Activated effector memory CD4-positive, alpha-beta T cell treated with anti-CD3 and anti-CD28 coated beads, Interleukin-2, amount 50 U/mL, for 16 hours (primary cell): ENCODE measurements around the gene RIN3.

Experiments
- DNase-seq: peaks from one replicate; pipeline ENCODE4 v3.0.0-alpha.2; 2020

The RIN3 gene

DNA sequence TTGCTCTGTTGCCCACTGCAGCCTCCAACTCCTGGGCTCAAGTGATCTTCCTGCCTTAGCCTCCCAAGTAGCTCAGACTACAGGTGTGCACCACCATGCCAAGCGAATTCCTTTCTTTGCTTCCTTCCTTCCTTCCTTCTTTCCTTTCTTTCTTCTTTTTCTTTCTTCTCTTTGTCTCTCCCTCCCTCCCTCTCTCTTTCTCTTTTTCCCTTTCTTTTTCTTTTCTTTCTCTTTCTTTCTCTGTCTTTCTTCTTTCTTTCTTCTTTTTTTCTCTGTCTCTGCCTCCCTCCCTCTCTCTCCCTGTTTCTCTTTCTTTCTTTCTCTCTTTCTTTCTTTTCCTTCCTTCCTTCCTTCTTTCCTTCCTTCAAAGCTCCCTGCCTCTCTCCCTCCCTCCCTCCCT lies 182.0 kb downstream of the RIN3 start:
- no peak for DNase-seq

DNA sequence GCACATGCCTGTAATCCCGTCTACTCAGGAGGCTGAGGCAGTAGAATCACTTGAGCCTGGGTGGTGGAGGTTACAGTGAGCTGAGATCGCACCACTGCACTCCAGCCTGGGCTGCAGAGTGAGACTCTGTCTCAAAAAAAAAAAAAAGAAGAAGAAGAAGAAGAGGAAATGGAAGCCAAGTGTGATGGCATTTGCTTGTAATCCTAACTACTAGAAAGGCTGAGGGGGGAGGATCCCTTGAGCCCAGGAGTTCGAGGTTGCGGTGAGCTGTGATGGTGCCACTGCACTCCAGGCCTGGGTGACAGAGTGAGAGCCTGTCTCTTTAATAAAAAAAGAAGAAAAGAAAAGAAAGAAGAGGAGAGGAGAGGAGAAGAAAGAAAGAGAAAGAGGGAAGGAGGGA lies 182.8 kb downstream of the RIN3 start:
- DNase-seq: peak; percentile 13

DNA sequence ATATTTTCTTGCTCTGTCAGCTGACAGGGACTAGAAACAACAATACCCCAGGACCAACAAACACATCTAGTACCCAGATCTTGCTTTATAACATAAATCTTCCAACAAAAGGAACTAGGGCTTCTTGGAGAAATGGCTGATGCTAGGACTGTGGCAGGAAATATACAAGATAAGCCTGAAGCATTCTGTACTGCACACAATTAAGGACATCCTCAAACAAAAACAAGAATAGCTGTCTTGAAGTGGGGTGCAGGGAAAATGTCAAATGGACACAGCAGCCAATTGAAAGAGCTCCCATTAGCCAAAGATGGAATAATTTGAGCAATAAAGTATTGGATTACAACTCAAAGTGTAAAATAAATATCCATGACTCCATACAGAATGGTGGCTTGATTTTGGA lies 184.8 kb downstream of the RIN3 start:
- DNase-seq: no peak

DNA sequence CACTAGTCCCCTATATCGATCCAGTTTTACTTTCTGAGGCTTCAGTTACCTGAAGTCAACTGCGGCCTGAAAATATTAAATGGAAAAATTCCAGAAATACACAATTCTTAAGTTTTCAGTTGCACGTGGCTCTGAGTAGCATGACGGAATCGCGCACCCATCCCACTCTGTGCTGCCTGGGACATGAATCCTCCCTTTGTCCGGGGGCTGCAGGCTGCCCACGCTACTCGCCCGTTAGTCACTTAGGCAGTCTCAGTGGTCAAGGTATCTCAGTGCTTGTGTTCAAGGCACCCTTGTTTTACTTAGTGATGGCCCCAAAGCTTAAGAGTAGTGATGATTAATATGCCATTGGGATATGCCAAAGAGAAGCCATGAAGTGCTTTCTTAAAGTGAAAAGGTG lies 188.2 kb downstream of the RIN3 start:
- no peak for DNase-seq

DNA sequence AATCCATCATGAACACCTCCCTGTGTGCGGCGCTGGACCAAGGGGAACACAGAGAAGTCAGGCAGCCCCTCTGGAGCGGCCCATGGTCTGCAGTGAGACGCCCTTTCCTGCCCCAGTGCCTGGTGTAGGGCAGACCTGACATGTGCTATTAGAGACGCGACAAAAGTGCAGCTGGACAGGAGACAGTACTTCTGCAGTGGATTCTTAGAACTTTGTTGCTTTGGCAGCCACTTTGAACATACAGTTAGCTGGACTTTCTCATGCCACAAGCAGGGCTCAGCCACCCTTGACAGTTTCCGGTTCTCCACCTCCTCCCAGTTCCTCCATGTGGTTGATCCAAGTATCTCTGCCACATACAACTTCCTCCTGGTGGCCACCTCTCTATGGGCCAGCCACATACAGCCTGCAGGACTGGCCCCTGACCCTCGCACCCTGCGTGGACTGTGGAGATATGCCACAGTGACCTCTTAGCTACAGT lies 188.9 kb downstream of the RIN3 start:
- DNase-seq: no peak

DNA sequence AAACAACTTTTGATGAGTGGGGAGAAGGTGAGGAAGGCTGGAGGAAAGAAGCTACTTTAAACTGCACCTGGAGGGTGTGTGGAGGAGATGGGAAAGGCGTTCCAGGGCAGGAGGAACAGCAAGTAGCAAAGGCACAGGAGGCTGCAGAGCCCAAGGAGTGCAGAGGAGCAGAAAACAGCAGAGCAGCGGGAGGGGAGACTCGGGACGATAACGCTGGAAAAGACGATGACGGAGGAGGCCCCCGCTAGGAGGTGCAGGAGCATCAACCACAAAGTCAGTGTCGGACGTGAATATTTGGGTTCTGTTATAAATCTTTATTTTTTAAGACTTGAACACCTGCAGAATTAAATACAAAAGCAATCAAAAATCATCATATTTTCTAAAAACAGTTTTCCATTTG lies 189.9 kb downstream of the RIN3 start:
- DNase-seq: no peak

DNA sequence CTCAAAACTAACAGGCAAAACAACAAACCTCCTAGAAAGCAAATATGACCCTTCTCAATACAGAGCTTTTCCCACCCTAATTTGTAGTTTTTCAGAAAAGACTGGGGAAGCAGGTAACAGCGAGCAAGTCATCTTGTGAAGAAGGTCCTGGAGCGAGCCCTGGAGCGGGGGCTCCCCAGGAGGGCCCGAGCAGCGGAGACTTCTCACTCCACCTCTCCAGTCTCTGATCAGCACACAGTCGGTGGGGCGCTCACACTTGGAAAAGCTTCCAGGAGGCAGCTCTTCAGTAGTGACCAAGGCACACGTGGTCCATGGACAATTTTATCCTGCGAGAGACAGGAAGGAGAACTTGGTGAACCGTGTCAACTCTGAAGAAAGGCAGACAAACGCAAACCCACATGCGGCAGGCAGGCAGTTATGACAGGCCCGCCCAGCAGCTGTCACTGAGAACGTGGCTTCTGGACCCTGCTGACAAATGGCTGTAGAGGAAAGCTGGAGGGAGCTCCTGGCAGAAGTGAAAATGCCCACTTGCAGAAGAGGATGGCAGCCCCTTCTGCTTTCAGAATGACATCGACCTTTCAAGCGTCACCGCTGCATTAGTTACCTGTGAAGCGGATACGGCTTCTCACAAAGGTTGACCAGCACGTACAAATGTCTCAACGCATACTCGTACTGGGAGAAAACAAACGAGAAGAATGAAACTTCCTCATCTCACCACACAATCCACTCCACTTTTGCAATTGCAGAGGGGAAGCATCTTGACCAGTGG lies 190.6 kb downstream of the RIN3 start:
- no peak for DNase-seq

DNA sequence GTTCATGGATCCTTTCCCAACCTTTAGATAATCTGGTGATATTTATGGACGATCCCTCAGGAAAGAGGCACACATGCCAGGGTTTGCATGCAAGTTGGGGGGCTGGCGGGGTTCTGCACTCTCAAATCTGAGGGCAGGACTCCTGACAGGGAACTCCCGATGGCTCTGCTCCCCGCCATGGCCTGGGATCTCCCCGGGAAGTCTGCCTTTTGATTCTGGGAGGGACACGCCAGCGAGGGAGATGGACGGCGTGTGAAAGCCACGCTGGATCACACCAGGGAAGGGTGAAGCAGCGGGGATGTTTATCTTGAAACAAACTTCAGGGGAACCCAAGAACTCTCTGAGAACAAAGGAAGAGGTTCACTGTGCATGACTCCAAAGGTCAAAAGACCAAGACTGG lies 191.2 kb downstream of the RIN3 start:
- DNase-seq: no peak

DNA sequence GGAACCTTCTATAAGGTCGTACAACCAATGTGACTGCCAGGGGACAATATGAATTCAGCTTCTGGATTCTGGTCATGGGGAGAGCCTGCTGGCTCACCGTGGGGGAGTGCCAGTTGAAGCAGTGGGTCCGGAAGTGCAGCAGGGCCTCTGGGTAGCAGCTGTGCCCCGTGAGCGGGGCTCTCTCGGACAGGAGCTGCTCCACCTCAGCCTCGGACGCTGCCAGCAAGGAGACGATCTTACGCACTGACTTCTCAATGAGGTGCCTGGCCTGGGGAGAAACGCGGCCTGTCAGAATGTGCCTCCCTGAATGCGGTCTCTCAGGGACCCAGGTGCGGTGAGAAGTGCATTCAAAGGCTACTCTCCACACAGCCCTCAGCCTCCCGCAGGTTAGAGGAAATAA lies 192.8 kb downstream of the RIN3 start:
- no peak for DNase-seq

DNA sequence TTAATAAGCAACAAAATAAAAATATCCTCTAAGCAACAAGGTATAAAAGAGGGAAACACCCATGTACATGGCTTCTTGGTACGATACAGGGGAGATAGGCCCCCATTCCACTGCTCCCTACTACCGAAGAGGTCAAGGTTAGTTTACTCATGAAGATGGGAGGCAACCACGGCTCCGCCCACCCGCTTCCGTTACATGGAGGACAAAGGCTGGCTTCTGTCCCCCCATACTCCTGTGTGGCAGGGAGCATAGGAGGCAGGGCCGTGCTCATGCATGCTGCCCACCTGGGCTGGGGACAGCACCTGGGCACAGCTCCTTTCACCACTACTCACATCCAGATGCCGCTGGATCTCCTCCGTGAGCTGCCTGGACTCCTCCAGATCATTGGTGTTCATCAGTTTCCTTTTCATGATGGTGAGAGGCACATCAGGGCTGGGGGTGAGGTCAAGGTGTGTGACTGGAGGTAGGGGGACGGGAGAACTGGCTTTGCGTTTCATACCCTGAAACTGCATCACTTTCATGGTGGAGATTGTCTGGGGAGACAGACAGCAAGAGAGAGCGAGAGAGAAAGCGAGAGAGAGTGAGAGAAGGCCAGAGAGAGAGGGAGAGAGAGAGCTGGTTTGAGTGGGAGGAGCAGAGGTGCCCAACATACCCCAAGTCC lies 195.9 kb downstream of the RIN3 start:
- no peak for DNase-seq

DNA sequence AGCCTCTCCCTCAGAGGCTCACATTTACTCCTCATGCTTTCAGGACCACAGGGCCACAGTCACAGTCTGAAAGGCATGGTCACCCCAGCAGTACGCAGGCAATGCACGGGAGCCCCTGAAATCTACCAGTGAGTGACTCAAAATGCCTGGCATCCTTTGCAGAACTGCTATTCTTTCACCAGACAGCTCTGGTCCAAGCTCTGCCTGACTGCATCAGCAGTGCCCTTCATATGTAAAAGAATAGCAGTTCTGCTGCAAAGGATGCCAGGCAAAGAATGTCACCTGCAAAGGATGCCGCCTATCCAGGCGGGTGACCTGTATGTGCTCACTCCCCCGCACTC lies 196.4 kb downstream of the RIN3 start:
- DNase-seq: no peak

DNA sequence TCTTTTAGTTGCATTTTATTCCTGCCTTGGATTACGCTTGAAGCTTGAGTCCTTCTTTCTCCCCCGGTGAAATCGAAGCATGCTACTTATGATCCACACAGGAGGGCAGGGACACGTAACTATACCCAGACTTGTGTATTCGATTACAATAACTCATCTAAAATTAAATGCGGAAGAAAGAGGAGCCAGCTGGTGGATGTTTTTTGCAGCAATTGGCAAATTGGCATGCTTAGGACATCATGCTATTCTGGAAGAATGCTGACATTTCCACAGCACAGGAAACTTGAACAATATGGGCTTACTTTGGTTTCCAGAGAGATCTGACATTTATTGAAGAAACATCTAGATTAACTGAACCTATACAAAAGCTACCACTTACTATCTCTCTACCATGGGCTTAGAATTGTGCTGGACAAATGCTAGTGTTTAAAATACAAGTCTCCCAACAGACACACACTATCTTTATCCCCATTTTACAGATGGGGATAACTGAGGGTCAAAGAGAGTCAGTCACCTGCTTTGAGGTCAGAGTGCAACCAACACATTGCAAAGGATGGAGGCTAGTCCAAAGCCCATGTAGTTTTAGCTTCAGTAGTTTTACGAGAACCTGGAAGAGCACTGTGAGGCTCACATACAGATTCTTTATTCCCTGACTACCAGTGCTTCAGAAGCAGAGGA lies 198.5 kb downstream of the RIN3 start:
- no peak for DNase-seq

DNA sequence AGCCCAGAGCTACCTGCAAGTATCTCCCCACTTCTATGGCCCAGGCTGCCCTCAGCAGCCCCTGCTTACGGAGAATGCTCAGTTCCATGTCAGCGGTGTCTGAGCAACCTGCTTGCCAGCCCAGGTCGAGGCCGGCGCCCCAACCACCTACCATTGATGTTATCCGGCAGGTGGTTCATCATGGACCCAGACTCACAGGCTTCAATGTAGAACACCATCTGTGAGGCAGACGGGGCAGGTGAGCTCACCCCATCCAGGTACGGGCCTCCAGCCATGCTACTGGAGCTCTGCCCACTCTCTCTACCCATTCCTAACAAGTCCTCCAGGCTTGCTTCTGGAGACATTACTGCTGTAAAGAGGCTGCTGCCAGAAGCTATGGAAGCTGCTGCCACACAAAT lies 199.1 kb downstream of the RIN3 start:
- DNase-seq: no peak

DNA sequence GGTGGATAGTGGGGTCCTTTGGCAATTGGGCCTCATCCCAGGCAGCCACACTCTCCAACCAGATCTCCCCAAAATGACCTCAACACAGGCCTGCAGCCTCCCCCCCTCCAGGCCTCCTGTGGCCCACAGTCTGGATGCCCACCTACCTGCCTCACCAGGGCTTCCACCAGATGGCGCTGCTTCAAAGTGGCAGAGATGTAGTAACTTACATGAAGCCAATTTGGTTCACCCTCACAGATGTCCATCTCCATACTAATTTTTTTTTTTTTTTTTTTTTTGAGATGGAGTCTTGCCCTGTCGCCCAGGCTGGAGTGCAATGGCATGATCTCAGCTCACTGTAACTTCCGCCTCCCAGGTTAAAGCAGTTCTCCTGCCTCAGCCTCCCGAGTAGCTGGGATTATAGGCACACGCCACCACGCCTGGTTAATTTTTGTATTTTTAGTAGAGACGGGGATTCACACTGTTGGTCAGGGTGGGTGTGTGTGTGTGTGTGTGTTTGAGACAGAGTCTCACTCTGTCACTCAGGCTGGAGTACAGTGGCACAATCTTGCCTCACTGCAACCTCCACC lies 201.2 kb downstream of the RIN3 start:
- peak; percentile 93 for DNase-seq

DNA sequence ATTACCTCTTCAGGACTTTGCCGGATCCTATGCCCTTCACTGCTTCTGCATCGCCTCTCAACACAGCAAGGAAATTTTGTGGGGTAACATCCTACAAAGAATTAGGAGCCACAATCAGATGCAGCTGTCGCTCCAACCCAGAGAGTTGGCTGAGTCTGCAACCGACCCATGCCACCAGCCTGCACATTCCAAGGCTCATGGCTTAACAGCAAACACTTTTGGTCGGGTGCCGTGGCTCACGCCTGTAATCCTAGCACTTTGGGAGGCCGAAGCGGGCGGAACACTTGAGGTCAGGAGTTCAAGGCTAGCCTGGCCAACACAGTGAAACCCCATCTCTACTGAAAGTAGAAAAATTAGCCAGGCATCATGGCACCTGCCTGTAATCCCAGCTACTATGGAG lies 202.6 kb downstream of the RIN3 start:
- DNase-seq: no peak

DNA sequence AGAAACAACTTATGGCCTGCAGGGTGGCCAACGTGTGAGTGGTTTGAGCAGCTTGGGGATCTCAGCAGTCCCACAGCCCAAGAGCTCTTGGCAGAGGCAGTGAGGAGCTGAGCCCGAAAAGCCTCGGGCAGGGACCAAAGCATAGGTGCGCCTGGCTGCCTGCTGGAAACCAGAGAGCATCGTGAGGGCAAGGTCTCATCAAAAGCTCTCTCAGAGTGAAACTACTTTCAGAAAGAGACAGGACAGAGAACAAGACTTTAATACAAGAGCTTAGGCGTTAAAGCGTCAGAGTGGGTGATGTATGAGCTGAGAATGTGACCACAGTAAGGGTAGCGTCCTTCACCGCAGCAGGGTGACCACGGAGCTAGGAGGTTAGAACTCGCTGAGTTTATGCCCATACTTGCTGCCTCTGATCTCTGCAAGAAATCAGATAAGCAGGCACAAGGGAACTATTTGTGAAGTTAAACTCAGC lies 204.0 kb downstream of the RIN3 start:
- no peak for DNase-seq

DNA sequence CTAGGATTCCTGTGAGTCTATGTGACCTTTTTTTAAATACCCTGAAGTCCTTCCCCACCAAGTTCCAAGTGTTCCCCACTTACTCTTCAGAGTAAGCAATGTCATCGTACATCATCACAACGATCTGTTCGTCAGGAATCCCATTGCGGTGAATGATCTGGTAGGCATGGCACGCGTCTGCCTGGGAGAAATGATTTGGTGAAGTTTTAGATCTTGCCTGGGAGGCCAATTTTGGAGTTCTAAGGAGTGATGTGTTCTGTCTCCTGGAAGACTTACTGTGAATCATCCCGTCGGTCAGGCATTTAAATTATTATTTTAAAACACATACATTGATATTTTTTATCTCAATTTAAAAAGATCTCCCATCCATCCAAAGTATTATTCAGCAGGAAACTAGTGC lies 205.1 kb downstream of the RIN3 start:
- no peak for DNase-seq

DNA sequence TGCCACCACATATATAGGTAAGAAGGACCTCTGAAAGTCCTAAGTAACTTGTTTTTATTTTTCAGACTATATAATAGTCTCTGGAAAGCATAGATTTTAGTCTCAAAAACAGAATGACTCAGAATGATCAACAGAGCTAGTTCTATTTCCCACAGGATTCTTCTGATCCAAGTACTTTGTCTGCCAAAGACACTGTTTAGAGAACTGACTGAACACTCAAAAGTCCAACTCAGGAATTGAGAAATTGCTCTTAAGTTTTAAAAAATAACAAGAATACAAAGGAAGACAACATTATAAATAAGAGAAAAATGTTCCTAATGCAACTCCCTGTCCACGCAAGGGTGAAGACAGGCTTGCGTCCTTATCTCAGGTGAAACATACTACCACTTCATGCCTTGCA lies 205.8 kb downstream of the RIN3 start:
- no peak for DNase-seq

DNA sequence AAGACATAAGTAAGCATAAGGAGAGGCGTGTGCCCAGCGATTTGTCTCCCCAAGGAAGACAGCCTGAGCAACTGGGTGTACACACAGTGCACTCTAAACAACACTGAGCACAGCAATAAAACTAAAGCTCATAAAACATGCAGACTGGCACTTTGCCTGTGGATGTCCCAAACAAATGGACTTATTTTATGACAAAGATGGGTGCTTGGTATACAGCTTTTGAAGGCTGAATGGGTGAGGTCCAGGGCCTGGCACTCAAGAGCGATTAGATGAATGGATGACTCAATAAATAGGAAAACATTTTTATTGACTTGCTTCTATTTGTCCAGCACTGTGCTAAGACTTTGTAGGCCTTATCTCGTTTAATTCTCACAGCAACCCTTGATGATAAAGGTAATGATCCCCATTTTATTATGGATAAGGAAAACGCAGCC lies 206.3 kb downstream of the RIN3 start:
- DNase-seq: no peak

DNA sequence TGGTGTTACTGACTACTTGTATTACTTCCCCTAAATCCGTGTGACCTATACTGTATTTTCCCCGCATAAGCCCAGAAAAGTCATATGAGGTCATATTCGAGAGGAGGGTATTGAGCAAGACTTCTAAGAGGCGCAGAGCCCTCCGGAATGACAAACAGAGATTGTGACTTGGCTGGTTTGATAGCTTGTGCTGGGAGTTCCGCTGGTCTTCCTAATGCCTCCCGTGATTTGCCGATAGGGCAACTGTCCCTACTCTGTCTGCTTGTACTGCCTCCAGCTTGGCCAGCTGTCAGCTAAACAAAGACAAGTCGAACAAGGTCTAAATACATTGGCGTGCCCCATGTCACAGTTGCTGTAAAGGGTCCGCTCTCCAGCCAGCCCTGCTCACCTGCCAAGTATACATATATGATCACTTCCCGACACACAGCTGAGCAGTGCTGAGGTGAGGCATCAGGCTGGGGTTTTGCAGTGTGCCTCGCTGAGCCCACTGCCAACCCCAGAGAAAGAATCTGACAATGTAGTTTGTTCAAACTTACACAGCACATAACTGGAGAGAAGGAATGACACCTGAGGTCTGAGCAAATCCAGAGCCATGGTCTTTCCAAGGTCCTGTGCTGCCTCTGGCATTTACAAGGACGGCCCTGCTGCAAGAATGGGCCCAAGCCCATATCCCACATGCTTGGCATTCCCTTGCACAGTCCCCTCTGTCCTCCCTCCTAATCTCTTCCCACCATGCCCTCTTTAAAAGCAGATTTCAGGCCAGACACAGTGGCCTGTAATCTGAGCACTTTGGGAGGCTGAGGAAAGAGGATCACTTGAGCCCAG lies 211.1 kb downstream of the RIN3 start:
- no peak for DNase-seq

DNA sequence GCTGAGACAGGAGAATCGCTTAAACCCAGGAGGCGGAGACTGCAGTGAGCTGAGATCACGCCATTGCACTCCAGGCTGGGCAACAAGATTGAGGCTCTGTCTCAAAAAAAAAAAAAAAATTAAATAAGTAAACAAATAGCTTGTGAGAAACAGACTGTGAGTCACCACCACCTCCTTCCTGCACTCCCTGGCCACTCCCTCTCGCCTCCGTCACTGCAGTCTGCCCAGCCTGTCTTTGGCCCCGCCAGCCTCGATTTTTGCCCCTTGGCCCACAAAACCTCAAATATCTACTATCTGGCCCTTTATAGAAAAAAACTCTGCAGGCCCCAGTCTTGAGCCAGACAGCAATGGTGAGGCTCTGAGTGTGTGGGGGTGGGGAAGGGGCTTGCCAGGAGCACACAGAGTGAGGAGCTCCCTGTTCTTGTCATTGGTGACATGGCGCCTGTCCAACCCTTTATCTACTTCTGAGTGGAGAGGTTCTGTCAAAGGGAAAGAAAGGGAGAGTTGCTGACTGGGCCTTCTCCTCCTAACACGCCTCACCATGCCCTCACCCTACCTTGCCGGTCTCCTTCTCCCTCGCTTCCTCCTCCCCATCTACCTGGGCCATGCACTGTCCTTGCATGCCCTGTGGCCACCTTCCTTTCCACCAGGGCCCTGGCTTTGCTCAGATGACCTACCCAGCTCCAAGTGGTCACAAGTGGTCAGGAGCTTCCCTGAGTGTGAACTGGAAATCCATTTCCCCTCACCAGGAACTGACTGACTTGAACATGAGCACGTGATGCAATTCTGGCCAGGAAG lies 212.8 kb downstream of the RIN3 start:
- peak; percentile 75 for DNase-seq

DNA sequence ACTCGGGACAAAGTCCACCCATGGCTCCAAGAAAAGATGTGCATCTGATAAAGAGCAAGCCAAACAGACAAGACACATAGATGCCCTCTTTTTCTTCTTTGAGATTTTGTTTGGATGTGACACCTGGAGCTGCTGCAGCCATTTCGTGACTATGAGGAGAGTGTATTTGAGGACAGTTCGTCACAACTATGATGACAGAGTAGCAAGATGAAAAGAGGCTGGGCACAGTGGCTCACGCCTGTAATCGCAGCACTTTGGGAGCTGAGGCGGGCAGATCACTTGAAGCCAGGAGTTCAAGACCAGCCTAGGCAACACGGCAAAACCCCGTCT lies 213.3 kb downstream of the RIN3 start:
- DNase-seq: no peak
